Muscle of leg (tissue), 11 donors: ENCODE data around the gene CEP104. TPM values are rescaled to one million over a fixed set of nuclear protein-coding genes. Genes with fewer than 3 reads are reported as not detected.

Source experiments
- DNase-seq: peaks from one replicate; pipeline ENCODE4 v3.0.0; 2013
- H3K27ac ChIP-seq: one replicate; pipeline ENCODE4 v1.5.1; 2013; ENCODE audit warnings: mild to moderate bottlenecking, low read length, control low read depth
- H3K27me3 ChIP-seq: one replicate; pipeline ENCODE4 v1.6.1; 2013; ENCODE audit warnings: low read length; ENCODE audit not compliant: control insufficient read depth, insufficient read depth
- H3K36me3 ChIP-seq: one replicate; pipeline ENCODE4 v1.6.1; 2013; ENCODE audit warnings: low read length; ENCODE audit not compliant: control insufficient read depth, insufficient read depth
- H3K4me1 ChIP-seq: one replicate; pipeline ENCODE4 v1.6.1; 2013; ENCODE audit warnings: low read length; ENCODE audit not compliant: control insufficient read depth, insufficient read depth
- H3K4me3 ChIP-seq: one replicate; pipeline ENCODE4 v1.5.1; 2013; ENCODE audit warnings: low read length, control low read depth
- H3K9me3 ChIP-seq: replicated peaks from 2 replicates; pipeline ENCODE4 v1.6.1; 2013; ENCODE audit warnings: low read depth, low read length; ENCODE audit not compliant: control insufficient read depth
- WGBS: methylation state at CpG from one replicate; pipeline ENCODE4 v1.1.5; 2013; ENCODE audit warnings: missing lambda C conversion rate; ENCODE audit not compliant: insufficient coverage; 5-methylcytosine and 5-hydroxymethylcytosine counted together
- polyA plus RNA-seq, 8 donors: library from polyadenylated mRNA; unstranded; fragments of 120-200 nt; gene quantifications; one replicate each; pipeline versions ENCODE4 v1.2.1 to v1.2.3, GENCODE V29; 2013; ENCODE audit warnings: inconsistent platforms in 1 of 8, low replicate concordance in 1 of 8; ENCODE audit not compliant: insufficient read length in 8 of 8, insufficient read depth in 1 of 8
- total RNA-seq: library from RNA; stranded (reverse); fragments of 120-200 nt; gene quantifications from one replicate; pipeline ENCODE4 v1.2.4, GENCODE V29; 2013

Gene CEP104
- total and polyA plus RNA-seq, 9 donors = 8.3 to 19.7 (median 17.2) TPM

- H3K4me3 ChIP-seq = no peak overlapping the region
- H3K9me3 ChIP-seq = no peaks in the 10 kb centered on the region
- H3K4me1 ChIP-seq = peaks cover 7% of the 10 kb centered on the region
- H3K27ac ChIP-seq = no peak overlapping the region
- no peaks in the 10 kb centered on the region for H3K27me3 ChIP-seq
- peaks cover 28% of the 10 kb centered on the region for H3K36me3 ChIP-seq
- 100% methylated on average over 3 of the region's 6 CpGs for WGBS
- no peak for DNase-seq
Observed at GRCh38 chr1:3851292-3851691, 5.7 kb downstream of the CEP104 start.

- WGBS = 77% methylated on average over 7 of the region's 12 CpGs
- Histone ChIP-seq H3K36me3 (peaks cover 28% of the 10 kb centered on the region), H3K4me1 (peaks cover 3% of the 10 kb centered on the region), H3K4me3 (no peak overlapping the region), H3K9me3 (no peaks in the 10 kb centered on the region), H3K27me3 (no peaks in the 10 kb centered on the region), H3K27ac (no peak overlapping the region)
- no peak for DNase-seq
Observed at GRCh38 chr1:3850857-3851256, 6.2 kb downstream of the CEP104 start.

GRCh38 chr1:3847081-3847480, 9.9 kb downstream of the CEP104 start:
- peaks cover 44% of the 10 kb centered on the region for H3K36me3 ChIP-seq
- 90% methylated on average over 4 of the region's 6 CpGs for WGBS

GRCh38 chr1:3846541-3846940, 10.5 kb downstream of the CEP104 start:
- WGBS = no CpG with 5 or more reads among the region's 3 CpGs
- no peak for DNase-seq
- no peak overlapping the region for H3K4me3 ChIP-seq
- no peaks in the 10 kb centered on the region for H3K27me3 ChIP-seq
- H3K9me3 ChIP-seq = no peaks in the 10 kb centered on the region
- H3K27ac ChIP-seq = no peak overlapping the region
- H3K36me3 ChIP-seq = peaks cover 44% of the 10 kb centered on the region
- H3K4me1 ChIP-seq = no peaks in the 10 kb centered on the region

More at GRCh38 chr1:3847081-3847480, 9.9 kb downstream of the CEP104 start:
- no peaks in the 10 kb centered on the region for H3K4me1 ChIP-seq
- H3K9me3 ChIP-seq = no peaks in the 10 kb centered on the region
- no peak overlapping the region for H3K27ac ChIP-seq
- no peak for DNase-seq
- no peak overlapping the region for H3K4me3 ChIP-seq
- no peaks in the 10 kb centered on the region for H3K27me3 ChIP-seq

GRCh38 chr1:3842912-3843311, 14.1 kb downstream of the CEP104 start:
- Histone ChIP-seq H3K9me3 (peaks cover 2% of the 10 kb centered on the region), H3K27me3 (no peaks in the 10 kb centered on the region), H3K36me3 (peaks cover 54% of the 10 kb centered on the region), H3K4me1 (no peaks in the 10 kb centered on the region), H3K4me3 (no peak overlapping the region), H3K27ac (no peak overlapping the region)
- WGBS = 100% methylated on average over 3 of the region's 9 CpGs
- no peak for DNase-seq

- H3K27me3 ChIP-seq = no peaks in the 10 kb centered on the region
- DNase-seq = no peak
- no peaks in the 10 kb centered on the region for H3K4me1 ChIP-seq
- no peak overlapping the region for H3K4me3 ChIP-seq
- H3K27ac ChIP-seq = no peak overlapping the region
- H3K36me3 ChIP-seq = peaks cover 57% of the 10 kb centered on the region
- 96% methylated on average over 2 of the region's 7 CpGs for WGBS
- peaks cover 10% of the 10 kb centered on the region for H3K9me3 ChIP-seq
Observed at GRCh38 chr1:3841491-3841890, 15.5 kb downstream of the CEP104 start.

- no peak overlapping the region for H3K4me3 ChIP-seq
- H3K36me3 ChIP-seq = peaks cover 66% of the 10 kb centered on the region
- 97% methylated on average over 9 of the region's 11 CpGs for WGBS
- no peak for DNase-seq
- H3K27me3 ChIP-seq = no peaks in the 10 kb centered on the region
- H3K9me3 ChIP-seq = peaks cover 10% of the 10 kb centered on the region
- H3K27ac ChIP-seq = no peak overlapping the region
- no peaks in the 10 kb centered on the region for H3K4me1 ChIP-seq
Observed at GRCh38 chr1:3838788-3839187, 18.2 kb downstream of the CEP104 start.

- Histone ChIP-seq H3K4me1 (no peaks in the 10 kb centered on the region), H3K9me3 (peaks cover 10% of the 10 kb centered on the region), H3K4me3 (no peak overlapping the region), H3K36me3 (peaks cover 66% of the 10 kb centered on the region), H3K27ac (no peak overlapping the region), H3K27me3 (no peaks in the 10 kb centered on the region)
- WGBS = 100% methylated on average over 1 of the region's 1 CpG
- no peak for DNase-seq
Observed at GRCh38 chr1:3837685-3838084, 19.3 kb downstream of the CEP104 start.

- H3K4me3 ChIP-seq = no peak overlapping the region
- no peaks in the 10 kb centered on the region for H3K4me1 ChIP-seq
- DNase-seq = no peak
- H3K27me3 ChIP-seq = no peaks in the 10 kb centered on the region
- H3K27ac ChIP-seq = no peak overlapping the region
- H3K9me3 ChIP-seq = peaks cover 10% of the 10 kb centered on the region
- H3K36me3 ChIP-seq = peaks cover 68% of the 10 kb centered on the region
- 71% methylated on average over 1 of the region's 6 CpGs for WGBS
Observed at GRCh38 chr1:3837200-3837599, 19.8 kb downstream of the CEP104 start.

- Histone ChIP-seq H3K9me3 (peaks cover 10% of the 10 kb centered on the region), H3K27me3 (no peaks in the 10 kb centered on the region), H3K36me3 (peaks cover 68% of the 10 kb centered on the region), H3K4me1 (no peaks in the 10 kb centered on the region), H3K27ac (no peak overlapping the region), H3K4me3 (no peak overlapping the region)
- WGBS = 90% methylated on average over 2 of the region's 11 CpGs
- no peak for DNase-seq
Observed at GRCh38 chr1:3836421-3836820, 20.6 kb downstream of the CEP104 start.

GRCh38 chr1:3834701-3835100, 22.3 kb downstream of the CEP104 start:
- H3K36me3 ChIP-seq = peaks cover 73% of the 10 kb centered on the region
- H3K9me3 ChIP-seq = peaks cover 10% of the 10 kb centered on the region
- no peaks in the 10 kb centered on the region for H3K4me1 ChIP-seq
- no peaks in the 10 kb centered on the region for H3K27me3 ChIP-seq
- 96% methylated on average over 8 of the region's 10 CpGs for WGBS
- H3K4me3 ChIP-seq = no peak overlapping the region
- no peak for DNase-seq
- H3K27ac ChIP-seq = no peak overlapping the region
